ENCODE measurements around the gene RASL10B.

DNA sequence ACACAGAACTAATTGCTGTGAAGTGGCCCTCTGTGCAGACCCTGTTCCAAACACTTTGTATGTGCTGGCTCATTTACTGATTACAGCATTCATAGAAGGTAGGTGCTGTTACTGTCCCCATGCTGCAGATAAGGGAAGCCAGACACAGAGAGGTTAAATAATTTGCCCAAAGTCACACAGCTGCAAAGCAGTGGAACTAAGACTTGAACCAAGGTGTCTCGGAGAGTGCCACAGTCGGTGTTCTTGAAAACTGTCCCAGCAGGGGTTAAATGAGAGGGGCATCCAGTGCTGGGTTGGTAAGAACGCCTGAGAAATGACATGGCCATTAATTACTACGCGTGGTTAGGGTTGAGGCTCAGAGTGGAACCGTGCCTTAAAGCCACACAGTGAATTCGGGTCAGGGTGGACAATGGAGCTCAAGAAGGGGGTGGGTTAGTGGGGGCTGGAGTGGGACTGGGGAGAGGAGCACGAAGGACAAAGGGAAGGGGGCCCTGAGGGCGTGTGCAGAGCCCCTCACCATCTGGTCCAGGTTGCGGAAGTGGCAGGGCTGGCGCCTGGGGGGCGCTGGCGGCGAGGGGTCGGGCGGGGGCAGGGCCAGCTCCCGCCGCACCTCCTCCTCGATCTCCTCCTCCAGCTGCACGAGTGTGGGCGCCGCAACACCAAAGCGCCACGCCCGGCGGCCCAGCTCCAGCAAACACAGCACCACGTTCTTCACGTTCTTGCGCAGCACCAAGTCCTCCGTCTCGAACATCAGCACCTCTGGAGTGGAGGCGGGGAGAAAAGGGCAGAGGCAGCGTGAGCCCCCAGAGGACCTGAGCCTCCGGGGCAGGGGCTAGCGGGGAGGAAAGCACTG, 18.3 kb downstream of the RASL10B start:
- TF ChIP-seq, protein P1, sequence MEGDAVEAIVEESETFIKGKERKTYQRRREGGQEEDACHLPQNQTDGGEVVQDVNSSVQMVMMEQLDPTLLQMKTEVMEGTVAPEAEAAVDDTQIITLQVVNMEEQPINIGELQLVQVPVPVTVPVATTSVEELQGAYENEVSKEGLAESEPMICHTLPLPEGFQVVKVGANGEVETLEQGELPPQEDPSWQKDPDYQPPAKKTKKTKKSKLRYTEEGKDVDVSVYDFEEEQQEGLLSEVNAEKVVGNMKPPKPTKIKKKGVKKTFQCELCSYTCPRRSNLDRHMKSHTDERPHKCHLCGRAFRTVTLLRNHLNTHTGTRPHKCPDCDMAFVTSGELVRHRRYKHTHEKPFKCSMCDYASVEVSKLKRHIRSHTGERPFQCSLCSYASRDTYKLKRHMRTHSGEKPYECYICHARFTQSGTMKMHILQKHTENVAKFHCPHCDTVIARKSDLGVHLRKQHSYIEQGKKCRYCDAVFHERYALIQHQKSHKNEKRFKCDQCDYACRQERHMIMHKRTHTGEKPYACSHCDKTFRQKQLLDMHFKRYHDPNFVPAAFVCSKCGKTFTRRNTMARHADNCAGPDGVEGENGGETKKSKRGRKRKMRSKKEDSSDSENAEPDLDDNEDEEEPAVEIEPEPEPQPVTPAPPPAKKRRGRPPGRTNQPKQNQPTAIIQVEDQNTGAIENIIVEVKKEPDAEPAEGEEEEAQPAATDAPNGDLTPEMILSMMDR (conservative IDR thresholded peaks at IDR 0.05; ENCODE audit: low read length): no peak
- TF ChIP-seq EZH2phosphoT487 (IDR thresholded peaks at IDR 0.05; ENCODE audit: borderline replicate concordance, low read depth, low read length): no peak

Data from OCI-LY7 (cell line).